ENCODE results near the gene BRINP1. TPM values are rescaled to one million over a fixed set of nuclear protein-coding genes. Genes with fewer than 3 reads are reported as not detected.

Gene BRINP1, protein sequence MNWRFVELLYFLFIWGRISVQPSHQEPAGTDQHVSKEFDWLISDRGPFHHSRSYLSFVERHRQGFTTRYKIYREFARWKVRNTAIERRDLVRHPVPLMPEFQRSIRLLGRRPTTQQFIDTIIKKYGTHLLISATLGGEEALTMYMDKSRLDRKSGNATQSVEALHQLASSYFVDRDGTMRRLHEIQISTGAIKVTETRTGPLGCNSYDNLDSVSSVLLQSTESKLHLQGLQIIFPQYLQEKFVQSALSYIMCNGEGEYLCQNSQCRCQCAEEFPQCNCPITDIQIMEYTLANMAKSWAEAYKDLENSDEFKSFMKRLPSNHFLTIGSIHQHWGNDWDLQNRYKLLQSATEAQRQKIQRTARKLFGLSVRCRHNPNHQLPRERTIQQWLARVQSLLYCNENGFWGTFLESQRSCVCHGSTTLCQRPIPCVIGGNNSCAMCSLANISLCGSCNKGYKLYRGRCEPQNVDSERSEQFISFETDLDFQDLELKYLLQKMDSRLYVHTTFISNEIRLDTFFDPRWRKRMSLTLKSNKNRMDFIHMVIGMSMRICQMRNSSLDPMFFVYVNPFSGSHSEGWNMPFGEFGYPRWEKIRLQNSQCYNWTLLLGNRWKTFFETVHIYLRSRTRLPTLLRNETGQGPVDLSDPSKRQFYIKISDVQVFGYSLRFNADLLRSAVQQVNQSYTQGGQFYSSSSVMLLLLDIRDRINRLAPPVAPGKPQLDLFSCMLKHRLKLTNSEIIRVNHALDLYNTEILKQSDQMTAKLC
- 15.3 TPM for total RNA-seq

DNA sequence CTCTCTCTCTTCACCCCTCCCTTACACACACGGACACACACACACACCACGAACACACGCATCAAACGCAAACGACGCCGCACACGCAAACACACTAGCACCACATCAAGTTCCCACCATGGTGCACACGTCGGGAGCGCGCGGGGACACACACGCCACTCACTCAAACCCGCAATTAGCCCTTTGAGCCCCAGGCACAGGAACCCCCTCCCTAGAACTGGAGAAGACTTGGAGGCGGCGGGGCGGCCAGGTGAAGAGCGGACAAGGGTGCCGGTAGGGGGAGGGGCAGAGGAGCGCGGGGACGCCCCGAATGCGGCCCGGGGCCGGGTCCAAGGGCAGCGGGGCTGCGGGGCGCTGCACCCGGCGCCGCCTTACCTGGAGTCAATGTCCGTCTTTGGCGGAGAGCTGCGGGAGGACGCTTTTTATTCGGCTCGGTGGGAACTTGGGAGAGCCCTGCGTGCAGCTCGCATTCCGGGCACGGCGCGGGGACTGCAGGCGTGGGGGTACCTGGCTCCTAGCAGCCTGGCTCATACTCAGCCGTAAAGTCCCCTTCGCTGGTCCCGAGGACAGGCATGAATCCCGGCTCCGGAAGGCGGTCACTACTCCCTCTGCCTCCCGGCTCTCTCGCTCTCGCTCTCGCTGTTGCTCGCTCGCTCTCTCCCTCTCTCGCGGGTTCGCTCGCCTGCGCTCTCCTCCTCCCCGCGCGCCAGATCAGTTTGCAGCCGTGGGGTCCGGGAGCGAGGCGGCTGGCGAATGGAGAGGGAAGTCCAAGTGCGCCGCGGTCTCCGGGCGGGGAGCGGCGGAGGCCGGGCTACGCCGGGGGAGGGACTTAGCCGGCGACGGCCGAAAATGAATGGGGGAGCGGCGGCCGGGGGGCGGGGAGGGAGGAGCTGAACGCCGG lies at the start of gene BRINP1:
Gene BRINP1 (minus strand): TSS at position 755 of the 901 bp plus-strand sequence. CDS start 56,080 bp downstream, outside the sequence.

